ENCODE results near the gene MRPL12.
A peak's percentile ranks its signal among the peaks of the same experiment; 100 is the strongest.

MRPL12 gene

GRCh38 chr17:81683208-81683583, 20.0 kb upstream of the MRPL12 start:
- DNase-seq = peak in 1 of 2 experiments; percentile 24

GRCh38 chr17:81683584-81684441, 19.4 kb upstream of the MRPL12 start, which contains the start of the genes ARL16 and HGS:
Gene ARL16, minus strand, starts transcription at chr17:81683797. Its CDS starts 44 bp downstream, at chr17:81683753.
Gene HGS, plus strand, starts transcription at chr17:81684011. Its CDS starts 56 bp downstream, at chr17:81684067.
- DNase-seq = peak; percentile 97 to 98

DNA sequence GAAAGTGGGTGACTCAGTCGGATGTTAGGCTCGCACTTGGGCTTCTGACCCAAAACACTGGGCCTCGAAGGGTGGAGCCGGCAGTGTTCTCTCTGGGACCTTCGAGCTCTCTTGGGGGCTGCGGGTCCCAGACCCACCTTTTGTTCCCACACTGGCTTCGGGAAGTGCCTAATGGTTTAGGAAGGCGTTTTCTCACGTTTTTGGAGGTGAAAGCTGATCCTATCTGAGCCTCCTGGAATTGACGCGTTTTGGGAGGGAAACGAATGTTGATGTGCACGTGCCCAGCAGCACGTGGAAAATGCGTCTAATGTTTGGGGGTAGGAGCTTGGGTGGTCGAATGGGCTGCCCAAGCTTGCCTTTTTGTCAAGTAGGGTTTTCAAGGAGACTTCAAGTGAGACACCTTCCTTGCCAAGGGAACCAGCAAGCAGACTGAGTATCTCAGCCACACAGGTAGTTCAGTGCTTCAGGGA, 18.7 kb upstream of the MRPL12 start:
- DNase-seq = peak in 1 of 2 experiments; percentile 16

DNA sequence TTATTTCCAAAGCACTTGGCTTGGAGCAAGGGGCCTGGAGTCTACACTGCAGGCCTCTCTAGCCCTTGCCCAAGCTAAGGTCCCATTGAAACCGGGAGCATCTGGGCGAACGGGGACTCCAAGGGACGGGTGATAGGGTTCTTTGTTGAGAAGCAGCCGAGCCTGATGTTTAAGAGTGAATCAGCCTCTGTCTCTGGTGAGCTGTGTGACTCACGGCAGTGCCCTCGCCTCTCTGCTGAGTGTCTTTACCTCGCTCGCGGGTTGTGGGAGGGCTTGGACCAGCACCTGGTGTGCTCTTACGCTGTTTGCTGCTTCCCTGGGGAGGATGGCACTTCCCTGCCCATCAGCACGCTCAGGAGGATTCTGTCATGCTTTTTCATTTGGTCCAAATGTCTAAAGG, 18.1 kb upstream of the MRPL12 start:
- DNase-seq = peak; percentile 57 to 60

- DNase-seq = no peak
These were observed 16.6 kb upstream of the MRPL12 start for GRCh38 chr17:81686614-81687013.

GRCh38 chr17:81687770-81688541, 15.2 kb upstream of the MRPL12 start:
- DNase-seq = no peak

DNA sequence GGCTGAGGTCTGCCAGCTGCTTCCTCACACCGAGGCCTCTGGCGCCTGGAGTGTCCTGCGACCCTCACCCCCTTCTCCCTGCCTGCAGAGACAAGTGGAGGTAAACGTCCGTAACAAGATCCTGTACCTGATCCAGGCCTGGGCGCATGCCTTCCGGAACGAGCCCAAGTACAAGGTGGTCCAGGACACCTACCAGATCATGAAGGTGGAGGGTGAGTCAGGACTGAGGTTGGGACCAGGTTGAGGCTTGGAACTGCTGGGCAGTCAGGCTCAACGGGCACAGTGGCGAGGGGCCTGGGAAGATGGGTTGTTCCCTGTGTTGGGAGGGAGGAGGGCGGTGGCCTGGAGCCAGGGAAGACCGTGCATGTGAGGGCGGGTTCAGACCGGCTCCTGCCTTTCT, 14.6 kb upstream of the MRPL12 start:
- no peak for DNase-seq

- no peak for DNase-seq
These were observed 13.1 kb upstream of the MRPL12 start for GRCh38 chr17:81690066-81690465.

GRCh38 chr17:81690549-81690948, 12.6 kb upstream of the MRPL12 start:
- no peak for DNase-seq

- no peak for DNase-seq
These were observed 12.0 kb upstream of the MRPL12 start for GRCh38 chr17:81691196-81691595.

- no peak for DNase-seq
These were observed 11.6 kb upstream of the MRPL12 start for GRCh38 chr17:81691608-81692007.

DNA sequence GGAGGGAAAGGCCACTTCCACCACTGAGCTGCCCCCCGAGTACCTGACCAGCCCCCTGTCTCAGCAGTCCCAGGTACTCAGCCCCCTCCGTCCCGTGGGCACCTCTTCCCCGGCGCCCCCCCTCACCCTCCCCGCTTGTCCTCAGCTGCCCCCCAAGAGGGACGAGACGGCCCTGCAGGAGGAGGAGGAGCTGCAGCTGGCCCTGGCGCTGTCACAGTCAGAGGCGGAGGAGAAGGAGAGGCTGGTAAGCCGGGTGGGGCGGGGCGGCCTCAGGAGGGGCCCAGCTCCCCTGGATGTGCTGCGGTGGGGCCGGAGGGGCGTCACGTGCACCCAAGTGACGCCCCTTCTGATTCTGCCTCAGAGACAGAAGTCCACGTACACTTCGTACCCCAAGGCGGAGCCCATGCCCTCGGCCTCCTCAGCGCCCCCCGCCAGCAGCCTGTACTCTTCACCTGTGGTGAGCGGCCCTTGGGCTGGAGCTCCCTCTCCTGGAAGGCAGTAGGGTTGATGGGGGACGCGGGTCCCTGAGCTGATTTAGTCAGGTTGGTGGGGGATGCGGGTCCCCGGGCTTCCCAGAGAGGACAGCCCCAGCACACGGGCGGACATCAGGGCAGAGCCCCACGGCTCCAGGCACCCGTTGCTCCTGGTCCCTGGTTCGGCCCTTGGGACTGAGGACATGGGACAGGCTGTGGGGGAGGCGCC, 9.5 kb upstream of the MRPL12 start:
- DNase-seq = no peak

DNA sequence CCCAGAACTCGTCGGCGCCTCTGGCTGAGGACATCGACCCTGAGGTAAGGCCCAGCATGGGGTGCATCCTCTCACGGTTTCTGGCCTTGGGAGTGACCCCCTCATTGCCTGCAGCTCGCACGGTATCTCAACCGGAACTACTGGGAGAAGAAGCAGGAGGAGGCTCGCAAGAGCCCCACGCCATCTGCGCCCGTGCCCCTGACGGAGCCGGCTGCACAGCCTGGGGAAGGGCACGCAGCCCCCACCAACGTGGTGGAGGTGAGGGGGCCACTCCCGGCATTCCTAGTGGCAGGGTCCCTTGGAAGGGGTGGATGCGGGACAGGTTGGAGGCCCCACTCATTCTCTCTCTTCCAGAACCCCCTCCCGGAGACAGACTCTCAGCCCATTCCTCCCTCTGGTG, 8.4 kb upstream of the MRPL12 start:
- no peak for DNase-seq

DNA sequence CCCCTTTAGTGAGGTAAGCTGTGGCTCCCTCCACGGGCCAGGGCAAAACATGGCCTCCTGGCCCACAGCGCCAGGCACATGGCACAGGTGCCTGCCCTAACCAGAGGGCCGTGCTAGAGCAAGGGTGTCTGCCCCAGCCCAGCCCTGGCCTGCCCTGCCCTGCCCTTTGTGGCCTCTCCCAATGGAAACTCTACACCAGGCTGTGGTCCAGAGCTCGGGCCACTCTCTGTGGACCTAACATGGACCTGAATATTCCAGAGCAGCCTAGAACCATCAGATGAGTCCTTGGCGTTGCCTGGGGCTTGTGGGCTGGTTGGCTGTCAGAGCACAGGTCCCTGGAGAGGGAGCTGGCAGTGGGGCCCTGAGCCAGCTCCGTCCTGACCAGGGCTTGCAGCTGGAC, 8.0 kb upstream of the MRPL12 start:
- DNase-seq = no peak

GRCh38 chr17:81695801-81696200, 7.4 kb upstream of the MRPL12 start:
- no peak for DNase-seq

- no peak for DNase-seq
These were observed 6.8 kb upstream of the MRPL12 start for GRCh38 chr17:81696218-81696941.

DNA sequence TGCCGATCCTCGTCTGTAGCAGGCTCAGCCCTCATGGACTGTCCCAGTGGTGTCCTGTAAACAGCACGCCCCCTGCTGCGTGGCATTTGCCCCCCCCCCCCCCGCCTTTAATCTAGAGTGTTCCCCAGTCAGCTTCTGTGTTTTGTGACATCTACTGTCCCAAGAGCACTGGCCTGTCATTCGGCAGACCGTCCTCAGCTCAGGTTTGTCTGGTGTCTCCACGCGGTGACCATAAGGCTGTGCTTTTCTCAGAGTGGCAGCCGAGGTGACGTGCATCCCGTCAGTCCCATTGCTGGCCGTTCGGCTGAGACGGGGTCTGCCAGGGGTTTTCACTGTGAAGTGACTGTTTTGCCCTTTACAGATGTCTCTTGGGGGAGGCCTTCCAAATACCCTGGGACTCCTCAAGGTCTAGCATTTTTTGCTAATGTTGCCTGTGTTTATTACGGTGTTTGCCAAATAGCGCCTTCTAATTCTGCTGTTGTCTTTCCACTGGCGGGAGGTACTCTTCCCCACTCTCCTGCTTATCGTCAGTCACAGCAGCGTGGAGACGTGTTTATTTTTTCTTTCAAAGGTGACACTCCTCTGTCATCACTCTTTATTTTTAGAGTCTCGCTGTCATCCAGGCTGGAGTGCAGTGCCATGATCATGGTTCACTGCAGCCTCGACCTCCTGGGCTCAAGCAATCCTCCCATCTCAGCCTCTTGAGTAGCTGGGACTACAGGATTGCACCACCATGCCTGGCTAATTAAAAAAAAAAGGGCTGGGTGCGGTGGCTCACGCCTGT, 5.7 kb upstream of the MRPL12 start:
- no peak for DNase-seq

- no peak for DNase-seq
These were observed 2.5 kb upstream of the MRPL12 start for GRCh38 chr17:81700353-81701287.

GRCh38 chr17:81701288-81702071, 1.7 kb upstream of the MRPL12 start:
- DNase-seq = peak; percentile 25 to 30

Data from activated CD4-positive, alpha-beta T cell treated with anti-CD3 and anti-CD28 coated beads, Interleukin-2, amount 50 U/mL, for 48 hours (primary cell).